GM06990 (cell line): Measurements from ENCODE around the gene C20orf204.

Experiments
- DNase-seq: peaks from one replicate; pipeline ENCODE4 v3.0.0-alpha.2; 2011; ENCODE audit not compliant: insufficient read length; ENCODE audit errors: extremely low read depth
- H3K27me3 ChIP-seq: replicated peaks from 2 replicates; pipeline ENCODE4 v1.6.0; 2011; ENCODE audit warnings: low read length; ENCODE audit not compliant: control insufficient read depth, insufficient read depth
- H3K36me3 ChIP-seq: 2 replicates; pipeline ENCODE4 v1.5.1; 2011; ENCODE audit warnings: low read length; ENCODE audit not compliant: control insufficient read depth, insufficient read depth
- H3K4me3 ChIP-seq: replicated peaks from 2 replicates; pipeline ENCODE4 v1.5.1; 2011; ENCODE audit warnings: low read depth, mild to moderate bottlenecking, control low read depth, low read length
- CTCF ChIP-seq: IDR thresholded peaks from 2 replicates; pipeline ENCODE4 v1.5.1; 2011; ENCODE audit warnings: low read length, control low read depth, mild to moderate bottlenecking, inconsistent platforms; ENCODE audit not compliant: insufficient read depth, poor library complexity, severe bottlenecking

The C20orf204 gene

GRCh38 chr20:64025101-64025825 is 10.7 kb upstream of the C20orf204 start:
- Histone ChIP-seq H3K4me3 (no peak overlapping the region), H3K27me3 (no peaks in the 10 kb centered on the region), H3K36me3 (peaks cover 69% of the 10 kb centered on the region)
- no peak for DNase-seq
- no peak for TF ChIP-seq CTCF

- Histone ChIP-seq H3K4me3 (no peak overlapping the region), H3K36me3 (peaks cover 72% of the 10 kb centered on the region), H3K27me3 (no peaks in the 10 kb centered on the region)
- no peak for TF ChIP-seq CTCF
- DNase-seq, result no peak
Observed at GRCh38 chr20:64025826-64026412, 10.1 kb upstream of the C20orf204 start.

DNA sequence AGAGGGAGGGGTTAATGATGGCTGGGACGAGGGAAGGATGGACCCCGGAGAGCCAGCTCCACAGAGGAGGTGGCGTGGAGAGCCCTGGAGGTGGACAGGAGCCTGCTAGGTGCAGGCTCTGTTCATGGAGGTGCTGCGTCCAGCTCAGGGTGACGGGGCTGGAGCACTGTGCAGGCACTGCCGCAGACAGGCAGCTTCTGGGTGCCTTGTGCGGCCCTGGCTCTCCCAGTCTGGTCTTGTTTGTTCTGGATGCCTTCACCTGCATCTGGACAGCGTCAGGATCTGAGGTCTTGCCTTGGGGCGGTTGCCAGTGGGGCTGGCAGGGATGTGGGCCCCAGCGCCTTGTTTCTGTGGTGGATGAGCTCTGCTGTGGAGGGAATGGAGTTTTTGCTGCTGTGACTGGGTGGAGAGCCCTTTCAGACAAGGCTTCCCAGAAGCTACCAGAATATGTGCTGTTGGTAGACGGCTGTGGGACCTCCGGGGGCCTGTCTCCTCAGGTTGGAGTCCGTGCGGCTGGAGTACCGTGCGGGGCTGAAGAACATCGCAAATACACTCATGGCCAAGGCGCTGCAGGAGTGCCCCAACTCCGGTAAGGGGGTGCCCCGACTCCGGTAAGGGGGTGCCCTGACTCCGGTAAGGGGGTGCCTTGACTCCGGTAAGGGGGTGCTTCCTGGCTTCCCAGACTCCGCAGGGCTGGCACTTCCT is 7.8 kb upstream of the C20orf204 start:
- no peak for DNase-seq
- no peaks in the 10 kb centered on the region for H3K27me3 ChIP-seq
- no peak for TF ChIP-seq CTCF
- peaks cover 56% of the 10 kb centered on the region for H3K36me3 ChIP-seq
- H3K4me3 ChIP-seq, result no peak overlapping the region

GRCh38 chr20:64029293-64030117 is 6.5 kb upstream of the C20orf204 start:
- Histone ChIP-seq H3K4me3 (no peak overlapping the region), H3K27me3 (no peaks in the 10 kb centered on the region), H3K36me3 (peaks cover 47% of the 10 kb centered on the region)
- TF ChIP-seq CTCF, result no peak
- DNase-seq, result no peak

GRCh38 chr20:64030371-64031134 is 5.4 kb upstream of the C20orf204 start:
- Histone ChIP-seq H3K4me3 (no peak overlapping the region), H3K36me3 (peaks cover 39% of the 10 kb centered on the region), H3K27me3 (no peaks in the 10 kb centered on the region)
- no peak for DNase-seq
- TF ChIP-seq CTCF, result no peak
